ENCODE data around the gene TBC1D23. TPM values are rescaled to one million over a fixed set of nuclear protein-coding genes. Genes with fewer than 3 reads are reported as not detected.

The TBC1D23 gene
- total RNA-seq, 1 experiment from 2014 or later, result 32.4 TPM

DNA sequence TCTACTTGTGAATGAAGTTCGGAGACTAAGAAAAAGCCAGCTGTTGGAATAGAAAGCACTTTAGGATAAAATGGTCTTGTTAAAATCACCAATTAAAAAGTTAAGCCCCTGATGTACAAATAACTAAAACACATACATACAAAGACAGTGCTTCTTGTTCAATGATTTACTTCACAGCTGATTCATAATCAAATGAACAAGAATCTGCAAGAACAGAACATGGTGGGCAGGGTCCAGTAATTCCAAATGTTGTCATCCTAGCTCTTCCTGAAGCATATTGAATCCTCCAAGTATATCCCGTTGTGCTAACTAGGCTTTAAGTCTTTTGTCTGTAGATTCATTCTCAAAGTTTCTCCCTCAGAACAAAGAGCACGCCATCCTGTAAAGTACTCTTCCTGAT lies 98.2 kb downstream of the TBC1D23 start:
- CTCF ChIA-PET, result no interaction called here
- DNase-seq (ENCODE audit: low spot score), result no peak
- intact Hi-C loops (cut with micrococcal nuclease; ENCODE audit: unreplicated experiment), result no loop called here

DNA sequence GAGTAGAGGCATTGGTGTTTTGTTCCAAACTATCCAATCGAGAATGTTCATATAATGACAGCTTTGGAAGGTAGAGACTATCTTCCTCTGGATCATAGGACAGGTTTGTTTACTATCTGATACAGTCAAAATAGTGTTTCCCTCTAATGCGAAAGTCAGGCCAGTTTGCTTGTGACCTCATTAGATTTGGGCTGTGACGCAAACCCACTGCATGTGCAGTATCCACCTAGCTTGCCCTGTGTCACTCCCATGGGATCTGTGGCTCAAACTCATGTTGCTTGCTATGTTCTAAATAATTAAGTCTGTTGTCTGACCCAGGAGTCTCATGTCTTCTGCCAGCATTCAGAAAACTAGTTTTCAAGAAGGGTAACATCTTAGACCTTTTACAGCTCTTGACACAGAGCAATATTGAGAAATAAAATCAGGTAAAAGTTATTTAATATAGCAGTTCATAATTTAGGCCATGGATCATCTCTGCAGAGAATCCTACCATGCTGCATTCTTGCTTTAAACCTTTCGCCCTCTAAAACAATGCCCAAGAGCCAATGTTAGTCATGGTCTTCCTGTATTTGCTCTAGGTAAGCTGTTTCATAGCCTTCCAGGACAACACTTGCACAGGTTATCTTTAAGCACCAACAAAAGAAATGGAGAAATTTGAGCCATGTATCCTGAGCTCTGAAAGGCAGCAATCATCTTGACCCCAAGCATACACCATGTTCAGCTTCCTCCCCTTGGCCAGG lies 100.1 kb downstream of the TBC1D23 start:
- intact Hi-C loops (cut with micrococcal nuclease; ENCODE audit: unreplicated experiment), result no loop called here
- Histone ChIP-seq H3K9me3 (ENCODE audit: low read depth, low read length, poor library complexity, severe bottlenecking) (no peaks in the 10 kb centered on the region), H3K4me3 (ENCODE audit: low read depth, low read length, poor library complexity, severe bottlenecking) (no peak overlapping the region), H3K27ac (ENCODE audit: low read depth, low read length, poor library complexity, severe bottlenecking) (no peak overlapping the region), H3K4me1 (ENCODE audit: insufficient read depth, low read length, poor library complexity, severe bottlenecking) (no peaks in the 10 kb centered on the region), H3K36me3 (ENCODE audit: insufficient read depth, low read length, poor library complexity, severe bottlenecking) (peaks cover 52% of the 10 kb centered on the region), H3K27me3 (replicated peaks; ENCODE audit: insufficient read depth, low read depth, low read length, poor library complexity) (no peaks in the 10 kb centered on the region)
- POLR2A ChIA-PET (ENCODE audit: low non-redundant PET), result no interaction called here
- DNase-seq (ENCODE audit: low spot score), result no peak
- CTCF ChIA-PET, result no interaction called here
- BruUV-seq (replicated peaks), result no TSS peak
- no peak for TF ChIP-seq EZH2 (IDR thresholded peaks at IDR 0.05; ENCODE audit: borderline replicate concordance, low read depth, low read length, poor library complexity, severe bottlenecking)
- TF ChIP-seq, protein P1, sequence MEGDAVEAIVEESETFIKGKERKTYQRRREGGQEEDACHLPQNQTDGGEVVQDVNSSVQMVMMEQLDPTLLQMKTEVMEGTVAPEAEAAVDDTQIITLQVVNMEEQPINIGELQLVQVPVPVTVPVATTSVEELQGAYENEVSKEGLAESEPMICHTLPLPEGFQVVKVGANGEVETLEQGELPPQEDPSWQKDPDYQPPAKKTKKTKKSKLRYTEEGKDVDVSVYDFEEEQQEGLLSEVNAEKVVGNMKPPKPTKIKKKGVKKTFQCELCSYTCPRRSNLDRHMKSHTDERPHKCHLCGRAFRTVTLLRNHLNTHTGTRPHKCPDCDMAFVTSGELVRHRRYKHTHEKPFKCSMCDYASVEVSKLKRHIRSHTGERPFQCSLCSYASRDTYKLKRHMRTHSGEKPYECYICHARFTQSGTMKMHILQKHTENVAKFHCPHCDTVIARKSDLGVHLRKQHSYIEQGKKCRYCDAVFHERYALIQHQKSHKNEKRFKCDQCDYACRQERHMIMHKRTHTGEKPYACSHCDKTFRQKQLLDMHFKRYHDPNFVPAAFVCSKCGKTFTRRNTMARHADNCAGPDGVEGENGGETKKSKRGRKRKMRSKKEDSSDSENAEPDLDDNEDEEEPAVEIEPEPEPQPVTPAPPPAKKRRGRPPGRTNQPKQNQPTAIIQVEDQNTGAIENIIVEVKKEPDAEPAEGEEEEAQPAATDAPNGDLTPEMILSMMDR (conservative IDR thresholded peaks at IDR 0.05; ENCODE audit: low read depth, low read length), result no peak

More for the DNA sequence above, 98.2 kb downstream of the TBC1D23 start:
- H3K27ac ChIP-seq (ENCODE audit: low read depth, low read length, poor library complexity, severe bottlenecking), result no peak overlapping the region
- H3K27me3 ChIP-seq (replicated peaks; ENCODE audit: insufficient read depth, low read depth, low read length, poor library complexity), result no peaks in the 10 kb centered on the region
- TF ChIP-seq EZH2 (IDR thresholded peaks at IDR 0.05; ENCODE audit: borderline replicate concordance, low read depth, low read length, poor library complexity, severe bottlenecking), result no peak
- TF ChIP-seq, protein P1 (conservative IDR thresholded peaks at IDR 0.05; ENCODE audit: low read depth, low read length), result no peak
- POLR2A ChIA-PET (ENCODE audit: low non-redundant PET), result no interaction called here
- H3K9me3 ChIP-seq (ENCODE audit: low read depth, low read length, poor library complexity, severe bottlenecking), result no peaks in the 10 kb centered on the region
- no TSS peak for BruUV-seq (replicated peaks)
- H3K4me1 ChIP-seq (ENCODE audit: insufficient read depth, low read length, poor library complexity, severe bottlenecking), result no peaks in the 10 kb centered on the region
- H3K36me3 ChIP-seq (ENCODE audit: insufficient read depth, low read length, poor library complexity, severe bottlenecking), result peaks cover 51% of the 10 kb centered on the region
- H3K4me3 ChIP-seq (ENCODE audit: low read depth, low read length, poor library complexity, severe bottlenecking), result no peak overlapping the region

DNA sequence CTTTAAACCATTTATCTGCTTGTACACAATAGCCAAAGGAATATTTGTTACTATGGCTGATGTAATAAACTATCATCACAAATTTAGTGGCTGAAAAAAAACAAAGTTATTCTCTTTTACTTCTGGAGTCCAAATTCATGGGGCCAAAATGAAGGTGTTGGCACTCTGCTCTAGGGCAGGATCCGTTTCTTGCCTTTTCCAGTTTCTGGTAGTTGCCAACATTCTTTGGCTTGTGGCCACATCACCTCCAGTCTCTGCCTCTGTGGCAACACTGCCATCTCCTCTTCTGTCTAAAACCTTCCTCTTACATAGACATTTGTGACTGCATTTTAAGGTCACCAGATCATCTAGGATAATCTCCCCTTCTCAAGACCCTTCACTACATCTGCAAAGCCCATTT lies 101.1 kb downstream of the TBC1D23 start:
- H3K36me3 ChIP-seq (ENCODE audit: insufficient read depth, low read length, poor library complexity, severe bottlenecking), result peaks cover 50% of the 10 kb centered on the region

More for the DNA sequence above, 101.1 kb downstream of the TBC1D23 start:
- BruUV-seq (replicated peaks), result no TSS peak
- no peak for DNase-seq (ENCODE audit: low spot score)
- intact Hi-C loops (cut with micrococcal nuclease; ENCODE audit: unreplicated experiment), result no loop called here
- CTCF ChIA-PET, result no interaction called here
- no peak overlapping the region for H3K27ac ChIP-seq (ENCODE audit: low read depth, low read length, poor library complexity, severe bottlenecking)
- H3K4me3 ChIP-seq (ENCODE audit: low read depth, low read length, poor library complexity, severe bottlenecking), result no peak overlapping the region
- POLR2A ChIA-PET (ENCODE audit: low non-redundant PET), result no interaction called here
- no peaks in the 10 kb centered on the region for H3K4me1 ChIP-seq (ENCODE audit: insufficient read depth, low read length, poor library complexity, severe bottlenecking)
- TF ChIP-seq, protein P1 (conservative IDR thresholded peaks at IDR 0.05; ENCODE audit: low read depth, low read length), result no peak
- no peak for TF ChIP-seq EZH2 (IDR thresholded peaks at IDR 0.05; ENCODE audit: borderline replicate concordance, low read depth, low read length, poor library complexity, severe bottlenecking)
- no peaks in the 10 kb centered on the region for H3K9me3 ChIP-seq (ENCODE audit: low read depth, low read length, poor library complexity, severe bottlenecking)
- H3K27me3 ChIP-seq (replicated peaks; ENCODE audit: insufficient read depth, low read depth, low read length, poor library complexity), result no peaks in the 10 kb centered on the region

Data from A673 (cell line).